HG03066 (cell line): Measurements from ENCODE around the gene COMMD7.
A peak's percentile ranks its signal among the peaks of the same experiment; 100 is the strongest.

Source experiments
- ATAC-seq: cut with Tn5 transposase; IDR thresholded peaks from one replicate; pipeline ENCODE4 v1.9.1; 2021; ENCODE audit warnings: low read depth; ENCODE audit not compliant: unreplicated experiment

COMMD7 gene

DNA sequence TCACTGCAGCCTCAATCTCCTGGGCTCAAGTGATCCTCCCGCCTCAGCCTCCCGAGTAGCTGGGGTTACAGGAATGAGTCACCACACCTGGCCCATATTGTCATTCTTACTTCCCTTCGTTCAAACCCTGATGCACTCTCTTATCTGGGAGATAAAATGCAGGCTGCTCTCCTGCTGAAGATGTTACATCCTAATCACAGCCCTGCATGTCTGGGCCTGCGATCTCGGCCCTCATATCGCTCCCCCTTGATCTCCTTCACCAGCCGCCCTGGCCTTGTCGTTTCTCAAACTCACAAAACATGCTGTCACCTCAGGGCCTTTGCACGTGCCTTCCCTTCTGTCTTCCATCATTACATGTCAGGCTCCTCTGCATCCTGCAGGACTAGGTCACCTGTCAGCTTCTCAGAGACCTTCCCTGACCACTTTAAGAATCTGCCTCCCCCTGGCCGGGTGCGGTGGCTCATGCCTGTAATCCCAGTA, 60.7 kb downstream of the COMMD7 start:
- no peak for ATAC-seq

DNA sequence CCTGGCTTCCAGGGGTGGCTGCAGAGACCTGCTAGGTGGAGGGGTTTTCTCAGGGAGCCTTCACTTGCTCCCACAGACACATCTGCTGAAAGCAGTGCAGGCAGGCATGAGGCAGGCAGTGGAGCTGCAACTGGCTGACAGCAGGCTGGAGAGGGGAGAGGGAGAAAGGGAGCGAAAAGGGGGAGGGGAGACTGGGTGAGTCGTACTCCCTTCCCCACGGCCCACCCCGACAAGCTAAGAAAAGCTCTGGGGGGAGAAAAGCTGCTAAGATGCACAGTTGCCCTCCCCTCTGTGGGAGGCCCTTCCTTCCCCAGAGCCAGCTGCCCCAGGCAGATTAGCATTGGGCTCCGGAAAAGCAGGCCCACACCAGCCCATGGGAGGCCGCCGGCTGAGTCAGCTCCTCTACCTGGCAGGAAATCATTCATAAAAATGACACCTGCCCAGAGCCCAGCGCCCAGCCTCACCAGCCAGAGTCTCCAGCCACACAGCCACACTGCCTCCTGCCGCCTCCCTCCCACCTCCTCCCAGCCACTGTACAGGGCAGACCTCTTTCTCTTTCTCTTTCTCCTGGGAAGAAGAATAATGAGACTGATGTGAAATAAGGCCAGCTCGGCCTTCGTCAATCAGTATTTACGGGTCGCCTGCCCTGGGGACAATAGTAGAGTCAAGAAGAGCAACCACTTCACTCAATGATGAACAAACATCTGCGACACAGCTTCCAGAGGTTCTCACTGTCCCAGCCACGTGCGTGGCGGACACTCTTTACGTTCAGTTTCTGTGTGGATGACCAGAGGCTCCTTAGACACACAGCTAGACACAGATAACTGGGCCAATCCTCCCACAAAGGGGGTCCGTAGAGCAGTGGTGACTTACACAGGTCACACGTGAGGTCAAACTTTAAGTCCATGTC, 61.8 kb downstream of the COMMD7 start:
- no peak for ATAC-seq

DNA sequence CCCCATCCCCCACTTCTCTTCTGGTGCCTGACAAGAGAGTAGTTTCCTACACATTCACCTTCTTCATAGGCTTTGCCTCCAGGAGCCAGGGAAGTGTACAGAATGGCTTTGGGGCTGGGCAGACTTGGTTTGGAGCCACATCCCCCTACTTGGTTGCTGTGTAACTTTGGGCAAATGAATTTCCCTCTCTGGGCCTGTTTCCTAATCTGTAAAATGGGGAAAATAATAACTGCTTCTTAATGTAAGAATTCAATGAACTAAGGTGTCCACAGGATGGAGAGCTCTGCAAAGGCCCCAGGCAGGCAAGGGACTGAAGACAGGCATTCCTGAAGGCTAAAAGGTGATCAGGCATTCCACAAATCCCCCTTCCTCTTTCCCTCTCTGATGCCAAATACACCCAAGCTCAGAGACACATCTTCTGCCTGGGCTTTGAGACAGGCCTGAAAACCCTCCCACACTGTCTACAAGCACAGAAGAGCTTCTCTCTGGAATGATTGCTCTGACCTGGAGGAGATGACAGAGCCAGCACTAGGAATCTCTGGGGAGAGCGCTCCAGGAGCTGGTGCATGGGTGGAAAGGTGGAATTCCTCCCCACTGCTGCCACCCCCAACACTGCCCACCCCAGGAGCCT, 62.6 kb downstream of the COMMD7 start:
- no peak for ATAC-seq

DNA sequence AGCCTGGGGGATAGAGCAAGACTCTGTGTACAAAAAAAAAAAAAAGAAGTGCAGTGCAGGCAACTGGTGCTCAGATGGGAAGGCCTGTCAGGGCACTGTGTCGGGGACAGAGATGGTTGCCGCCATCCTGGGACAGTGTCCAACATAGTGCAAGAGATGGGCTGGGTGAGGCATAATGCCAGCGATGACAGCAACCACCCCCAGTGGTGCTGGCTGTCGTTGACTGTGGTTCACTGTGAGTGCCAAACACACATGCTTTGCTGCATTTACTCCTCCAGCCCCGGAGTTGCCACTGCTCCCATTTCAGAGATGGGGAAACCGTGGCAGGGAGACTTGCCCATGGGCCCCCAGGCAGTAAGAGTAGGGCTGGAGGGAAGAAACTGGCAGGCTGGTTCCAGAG, 64.3 kb downstream of the COMMD7 start:
- no peak for ATAC-seq

DNA sequence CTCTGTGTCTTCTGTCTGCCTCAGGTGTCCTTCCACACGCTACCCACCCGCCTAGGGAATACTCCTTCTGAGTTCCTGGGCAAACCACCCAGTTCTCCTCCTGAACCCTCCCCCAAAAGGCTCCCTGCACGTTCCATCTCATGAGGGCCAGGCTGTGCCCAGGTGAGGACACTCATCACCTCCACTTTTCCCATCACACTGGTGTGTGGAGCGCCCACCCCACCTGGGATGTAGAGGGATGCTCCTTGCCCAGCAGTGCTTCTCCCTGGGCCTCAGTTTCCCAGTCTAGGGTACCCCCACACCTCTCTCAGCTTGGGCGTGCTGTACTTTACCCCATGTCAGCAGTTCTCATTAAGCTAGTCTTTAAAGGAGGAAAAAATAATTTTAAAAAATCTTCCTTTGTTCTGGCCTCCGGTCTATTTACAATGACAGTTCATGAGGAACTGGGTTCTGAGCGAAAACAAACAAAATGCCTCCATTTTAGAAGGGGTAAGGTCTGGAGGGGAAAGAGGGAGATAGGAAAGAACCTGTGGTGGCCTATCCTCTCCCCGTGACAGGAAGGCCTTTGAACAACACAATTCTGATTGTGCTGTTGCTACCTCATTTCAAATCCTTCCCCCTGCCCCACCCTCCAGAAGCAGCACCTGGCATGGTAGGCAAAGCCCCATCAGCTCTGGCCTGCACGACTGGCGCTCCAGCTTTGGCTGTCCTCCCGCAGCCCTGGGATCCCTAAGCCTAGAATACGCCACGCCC, 67.9 kb downstream of the COMMD7 start:
- no peak for ATAC-seq

DNA sequence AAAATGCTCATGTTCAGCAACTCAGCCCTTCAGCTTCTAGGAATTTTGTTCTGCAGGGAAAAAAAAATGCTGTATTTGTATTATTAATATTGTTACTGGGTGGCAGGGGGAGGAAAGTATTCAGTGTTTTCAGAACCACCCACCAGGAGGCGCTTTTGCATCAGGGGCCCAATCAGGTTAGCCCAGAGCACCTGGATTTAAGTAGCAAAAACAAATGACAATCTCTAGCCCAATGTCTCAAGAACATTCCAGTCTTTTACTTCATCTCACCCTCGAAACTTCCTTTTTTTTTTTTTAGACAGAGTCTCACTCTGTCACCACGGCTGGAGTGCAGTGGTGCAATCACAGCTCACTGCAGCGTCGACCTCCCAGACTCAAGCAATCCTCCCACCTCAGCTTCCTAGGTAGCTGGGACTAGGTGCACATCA, 68.9 kb downstream of the COMMD7 start:
- no peak for ATAC-seq

DNA sequence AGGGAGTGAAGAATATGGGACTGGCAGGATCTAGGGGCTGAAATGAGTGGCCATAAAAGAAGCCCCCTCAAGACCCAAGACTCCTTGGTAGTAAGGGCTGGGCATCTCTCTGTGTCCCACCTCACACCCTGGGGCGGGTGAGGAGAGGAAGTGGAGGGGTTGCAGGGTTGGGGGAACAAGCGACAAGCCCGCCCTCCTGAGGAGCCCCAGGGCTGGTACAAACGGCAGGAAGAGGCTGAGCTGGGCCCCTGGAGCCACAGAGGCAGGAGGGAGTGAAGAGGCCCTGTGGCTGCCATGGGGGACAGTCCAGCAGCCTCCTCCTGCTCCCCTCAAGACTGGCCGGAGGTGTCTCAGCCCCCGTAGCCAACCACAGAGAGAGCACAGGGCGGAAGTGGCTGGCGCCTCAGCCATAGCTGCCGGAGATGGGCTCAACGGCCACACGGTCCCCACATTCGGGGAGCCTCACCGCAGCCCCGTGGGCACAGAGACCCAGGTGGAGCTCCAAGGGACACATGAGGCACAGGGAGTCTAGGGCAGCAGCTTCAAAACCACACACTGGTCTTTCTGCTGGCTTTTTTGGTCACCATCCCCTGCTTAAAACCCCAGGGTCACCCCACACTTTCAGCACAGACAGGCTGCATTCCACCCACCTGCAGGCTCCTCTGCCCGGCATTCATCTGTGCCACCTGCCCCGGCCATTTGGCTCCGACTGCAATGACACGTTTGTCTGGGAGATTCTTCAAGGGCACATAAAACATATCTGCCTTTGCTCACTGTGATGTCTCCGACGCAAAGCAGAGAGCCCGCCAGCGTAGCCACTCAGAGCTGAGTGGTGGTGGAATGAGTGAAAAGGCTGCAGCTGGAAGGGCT, 70.0 kb downstream of the COMMD7 start:
- peak; percentile 56 for ATAC-seq

DNA sequence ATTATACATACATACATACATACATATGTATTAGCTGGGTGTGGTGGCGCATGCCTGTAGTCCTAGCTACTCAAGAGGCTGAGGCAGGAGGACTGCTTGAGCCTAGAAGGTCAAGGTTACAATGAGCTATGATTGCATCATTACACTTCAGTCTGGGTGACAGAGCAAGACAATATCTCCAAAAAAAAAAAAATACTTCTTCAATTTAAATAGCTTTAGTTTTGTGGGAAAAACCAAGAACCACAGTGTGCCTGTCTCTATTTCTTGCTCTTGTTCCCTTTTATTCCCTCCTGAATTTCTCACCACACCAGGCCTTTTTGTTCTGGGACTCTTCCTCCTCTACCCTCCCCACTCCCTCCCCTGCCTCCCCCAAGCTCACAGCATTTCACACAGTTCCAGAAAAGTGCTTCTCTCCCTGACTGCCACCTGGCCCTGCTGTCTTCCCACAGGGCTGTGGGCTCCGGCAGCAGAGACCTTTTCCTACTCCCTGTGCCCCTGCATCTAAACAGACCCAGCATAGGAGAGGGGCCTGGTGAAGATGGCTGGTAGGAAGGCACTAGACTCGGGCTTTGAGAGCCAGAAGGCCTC, 70.8 kb downstream of the COMMD7 start:
- peak; percentile 18 for ATAC-seq

DNA sequence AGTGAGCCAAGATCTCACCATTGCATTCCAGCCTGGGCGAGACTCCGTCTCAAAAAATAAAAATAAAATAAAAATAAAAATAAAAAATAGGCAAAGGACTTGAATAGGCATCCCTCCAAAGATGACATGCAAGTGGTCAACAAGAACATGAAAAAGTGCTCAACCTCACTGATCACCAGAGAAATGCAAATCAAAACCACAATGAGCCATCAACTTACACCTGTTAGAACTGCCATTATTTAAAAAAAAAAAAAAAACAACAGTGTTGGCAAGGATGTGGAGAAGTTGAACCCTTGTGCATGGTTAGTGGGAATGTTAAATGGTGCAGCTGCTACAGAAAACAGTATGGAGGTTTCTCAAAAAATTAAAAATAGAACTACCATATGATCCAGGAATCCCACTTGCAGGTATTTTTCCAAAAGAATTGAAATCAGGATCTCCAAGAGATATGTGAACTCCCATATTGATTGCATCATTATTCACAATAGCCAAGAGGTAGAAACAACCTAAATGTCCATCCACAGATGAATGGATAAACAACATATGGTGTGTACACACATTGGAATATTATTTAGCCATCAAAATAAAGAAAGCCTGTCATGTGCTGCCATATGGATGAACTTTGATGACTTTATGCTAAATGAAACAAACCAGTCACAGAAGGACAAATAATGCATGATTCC, 72.4 kb downstream of the COMMD7 start:
- ATAC-seq = no peak

DNA sequence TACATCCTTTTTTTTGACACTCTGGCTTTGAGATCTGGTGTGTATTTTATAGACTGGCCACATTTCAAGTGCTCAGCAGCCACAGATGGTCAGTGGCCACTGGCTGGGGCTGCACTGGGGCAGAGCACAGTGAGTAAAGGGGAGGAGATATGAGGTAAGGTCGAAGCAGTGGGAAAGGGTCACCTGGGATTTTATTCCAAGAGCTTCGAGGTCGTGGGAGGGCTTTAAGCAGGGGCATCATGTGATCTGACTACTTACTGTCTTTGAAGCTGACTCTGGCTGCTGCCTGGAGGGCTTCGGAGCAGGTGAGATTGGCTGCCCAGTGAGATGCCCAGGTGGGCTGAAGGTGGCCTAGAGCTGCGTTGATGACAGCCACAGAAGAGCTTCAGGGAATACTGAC, 76.2 kb downstream of the COMMD7 start:
- ATAC-seq = no peak

DNA sequence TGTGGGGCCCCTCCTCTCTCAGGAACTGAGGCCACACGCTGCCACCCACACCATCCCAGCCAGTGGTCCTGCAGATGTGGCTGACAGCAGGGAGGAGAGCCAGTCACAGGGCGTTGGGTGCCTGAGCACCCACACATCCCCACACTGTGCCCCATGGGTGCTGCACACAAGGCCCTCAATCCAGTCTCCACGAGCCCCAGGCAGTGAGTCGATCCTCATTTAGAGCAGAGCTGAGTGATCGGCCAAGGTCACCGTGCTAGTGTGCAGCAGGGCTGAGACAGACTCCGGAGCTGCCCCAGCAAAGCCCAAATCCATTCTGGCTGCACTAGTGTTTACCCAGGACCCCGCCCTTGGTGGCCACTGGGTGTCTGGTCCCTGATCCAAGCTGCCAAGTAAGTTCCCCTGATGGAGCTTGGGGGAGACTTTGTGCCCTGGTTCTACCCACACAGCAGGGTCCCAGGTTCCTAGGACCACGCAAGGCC, 78.5 kb downstream of the COMMD7 start:
- ATAC-seq = no peak

DNA sequence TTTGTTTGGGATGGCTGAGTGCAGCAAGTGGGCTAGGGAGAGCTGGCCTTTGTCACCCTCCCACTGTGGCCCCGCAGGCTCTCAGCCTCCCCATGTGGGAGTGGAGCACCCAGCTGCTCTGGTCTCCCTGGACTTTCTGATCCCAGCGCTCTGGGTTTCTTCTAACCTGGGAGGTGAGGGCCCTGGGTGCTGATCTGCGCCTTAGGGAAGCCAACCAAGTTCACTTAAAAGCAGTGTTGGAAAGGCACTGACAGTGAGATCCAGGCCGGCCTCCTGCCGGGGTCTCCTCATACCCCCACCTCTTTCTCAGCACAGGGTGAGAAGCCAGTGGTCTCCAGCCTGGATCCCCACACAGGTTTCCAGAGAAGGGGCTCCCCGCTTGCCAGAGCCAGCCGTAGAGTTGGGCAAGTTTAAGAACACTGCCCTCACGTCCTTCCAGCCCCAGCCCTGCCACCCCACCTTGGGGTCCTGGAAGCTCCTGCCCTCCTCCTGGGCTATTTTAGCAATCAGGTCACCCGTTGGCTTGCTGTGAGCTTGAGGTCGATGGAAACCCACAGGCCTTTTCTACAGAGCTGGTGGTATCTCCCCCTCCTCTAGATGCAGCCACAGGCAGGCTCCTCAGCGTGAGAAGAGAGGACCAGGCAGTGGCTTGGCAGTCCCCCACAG, 79.1 kb downstream of the COMMD7 start:
- no peak for ATAC-seq

DNA sequence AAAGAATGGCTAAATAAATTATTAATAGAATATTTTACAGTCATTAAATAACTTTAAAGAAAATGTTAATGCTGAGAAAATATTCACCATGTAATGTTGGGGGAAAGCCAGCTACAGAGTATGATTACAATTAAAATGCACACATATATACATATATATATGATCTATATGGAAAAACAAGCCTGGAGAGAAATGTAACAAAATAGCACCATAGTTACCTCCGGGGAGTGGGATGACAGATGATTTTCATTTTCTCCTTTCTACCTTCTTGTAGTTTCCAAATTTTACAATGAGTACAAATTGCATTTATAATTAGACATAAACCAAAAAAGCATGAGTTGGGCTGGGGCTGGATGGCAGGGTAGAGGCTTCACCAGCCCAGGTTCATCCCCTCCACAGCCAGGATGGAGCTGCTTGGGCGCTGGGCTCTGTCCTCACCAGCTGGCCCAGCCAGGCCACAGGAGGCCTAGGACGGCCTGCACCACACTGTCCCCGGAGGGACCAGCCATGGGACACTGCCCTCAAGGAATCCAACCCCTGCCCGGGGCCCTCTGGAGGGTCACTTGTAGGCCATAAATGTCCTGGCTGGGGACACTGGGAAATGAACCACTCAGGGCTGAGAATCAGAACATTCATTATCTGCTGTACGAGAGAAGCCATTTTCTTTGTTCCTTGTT, 79.8 kb downstream of the COMMD7 start:
- no peak for ATAC-seq

DNA sequence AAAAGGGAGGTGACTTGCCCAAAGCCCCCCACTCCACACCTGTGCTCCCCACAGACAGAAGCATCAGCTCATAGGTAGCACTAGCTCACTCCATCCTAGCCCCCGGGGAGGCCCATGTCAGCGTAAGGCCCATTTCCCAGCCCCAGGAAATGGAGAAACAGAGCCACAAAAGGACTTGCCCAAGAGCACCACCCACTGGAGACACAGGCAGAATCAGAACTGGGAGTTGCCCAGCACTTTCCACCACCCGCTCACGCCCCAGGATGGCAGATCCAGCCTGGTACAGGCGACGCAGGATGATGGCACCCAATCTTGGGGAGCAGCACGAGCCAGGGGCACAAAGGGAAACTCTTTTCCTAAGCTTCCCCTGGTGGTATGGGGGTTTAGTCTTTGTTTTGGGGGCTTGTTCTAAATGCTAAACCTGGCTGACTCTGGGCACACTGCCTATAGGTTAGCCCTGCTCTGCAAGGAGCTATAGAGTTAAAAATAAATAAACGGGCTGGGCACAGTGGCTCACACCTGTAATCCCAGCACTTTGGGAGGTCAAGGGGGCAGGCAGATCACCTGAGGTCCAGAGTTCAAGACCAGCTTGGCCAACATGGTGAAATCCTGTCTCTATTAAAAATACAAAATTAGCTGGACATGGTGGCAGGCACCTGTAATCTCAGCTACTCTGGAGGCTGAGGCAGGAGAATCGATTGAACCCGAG, 81.3 kb downstream of the COMMD7 start:
- ATAC-seq = no peak

DNA sequence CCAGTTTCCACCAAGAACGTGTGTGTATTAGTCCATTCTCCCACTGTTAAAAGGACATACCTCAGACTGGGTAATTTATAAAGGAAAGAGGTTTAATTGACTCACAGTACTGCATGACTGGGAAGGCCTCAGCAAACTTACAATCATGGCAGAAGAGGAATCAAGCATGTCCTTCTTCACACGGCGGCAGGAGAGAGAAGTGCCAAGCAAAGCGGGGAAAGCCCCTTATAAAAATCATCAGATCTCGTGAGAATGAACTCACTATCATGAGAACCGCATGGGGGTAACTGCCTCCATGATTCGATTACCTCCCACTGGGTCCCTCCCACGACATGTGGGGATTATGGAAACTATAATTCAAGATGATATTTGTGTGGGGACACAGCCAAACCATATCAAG, 82.6 kb downstream of the COMMD7 start:
- no peak for ATAC-seq

DNA sequence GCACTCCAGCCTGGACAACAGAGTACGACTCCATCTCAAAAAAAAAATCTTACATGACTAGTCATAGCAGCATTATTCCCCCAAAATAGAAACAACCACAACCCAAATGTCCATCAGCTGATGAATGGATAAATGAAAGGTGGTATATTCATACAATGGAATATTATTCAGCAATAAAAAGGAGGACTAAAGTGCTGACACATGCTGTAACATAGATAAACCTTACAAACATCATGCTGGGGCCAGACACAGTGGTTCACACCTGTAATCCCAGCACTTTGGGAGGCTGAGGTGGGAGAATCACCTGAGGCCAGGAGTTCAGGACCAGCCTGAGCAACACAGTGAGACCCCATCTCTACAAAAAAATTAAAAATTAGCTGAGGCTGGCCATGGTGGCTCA, 86.4 kb downstream of the COMMD7 start:
- ATAC-seq = no peak

DNA sequence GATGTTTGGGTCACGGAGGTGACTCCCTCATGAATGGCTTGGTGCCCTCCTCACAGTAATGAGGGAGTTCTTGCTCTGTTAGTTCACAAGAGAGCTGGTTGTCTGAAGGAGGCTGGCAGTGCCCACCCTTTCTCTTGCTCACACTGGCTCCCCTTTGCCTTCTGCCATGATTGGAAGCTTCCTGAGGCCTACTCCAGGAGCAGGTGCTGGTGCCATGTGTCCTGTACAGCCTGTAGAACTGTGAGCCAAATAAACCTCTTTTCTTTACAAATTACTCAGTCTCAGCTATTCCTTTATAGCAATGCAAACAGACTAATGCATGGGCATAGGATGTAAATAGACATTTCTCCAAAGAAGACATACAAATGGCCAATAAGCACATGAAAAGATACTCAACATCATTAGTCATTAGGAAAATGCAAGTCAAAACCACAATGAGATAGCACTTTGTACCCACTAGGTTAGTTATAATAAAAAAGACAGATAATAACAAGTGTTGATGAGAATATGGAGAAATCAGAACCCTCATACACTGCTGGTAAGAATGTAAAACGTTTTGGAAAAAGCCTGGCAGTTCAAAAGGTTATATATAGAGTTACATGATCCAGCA, 87.3 kb downstream of the COMMD7 start:
- no peak for ATAC-seq
